GM12878 (cell line): ENCODE measurements around the gene MGAT5. TPM values are rescaled to one million over a fixed set of nuclear protein-coding genes. Genes with fewer than 3 reads are reported as not detected.

Experiments used
- ATAC-seq: fragments of 200-7000 bp; cut with Tn5 transposase; 3 replicates; pipeline ENCODE4 v1.9.1; 2020; ENCODE audit warnings: mild to moderate bottlenecking, moderate library complexity
- BruUV-seq: library from RNA; stranded (reverse); fragments of 400-500 nt; replicated peaks from 2 replicates; lab custom pipeline; 2021; lab: Mats Ljungman, UMichigan
- CTCF ChIA-PET: fragments of 300-600 bp; sonication (Branson Sonifier 250); formaldehyde crosslinking; extraction: SDS; loops from one replicate; lab custom pipeline; 2021; ENCODE audit warnings: inconsistent platforms; lab: Yijun Ruan, JAX
- POLR2A ChIA-PET: fragments of 350-600 bp; formaldehyde crosslinking; extraction: SDS; loops from one replicate; lab custom pipeline; 2021; ENCODE audit warnings: inconsistent platforms; lab: Charles Lee
- RAD21 ChIA-PET: fragments of 300-600 bp; sonication (Branson Sonifier 250); formaldehyde crosslinking; loops from one replicate; lab custom pipeline; 2023; ENCODE audit warnings: antibody characterized with exemption; ENCODE audit not compliant: unreplicated experiment; lab: Charles Lee
- SMC1A ChIA-PET: fragments of 300-600 bp; sonication (Branson Sonifier 250); formaldehyde crosslinking; loops from one replicate; lab custom pipeline; 2023; ENCODE audit not compliant: unreplicated experiment, uncharacterized antibody; lab: Charles Lee
- DNase-seq: peaks from one replicate; pipeline ENCODE4 v3.0.0-alpha.2; 2011; ENCODE audit warnings: low read depth, low spot score
- FAIRE-seq: peaks from 3 replicates; lab custom pipeline; 2011; peaks lifted over from hg19 to GRCh38; lab: Jason Lieb, UNC
- H2AFZ ChIP-seq: 2 replicates; pipeline ENCODE4 v1.6.0; 2011; ENCODE audit warnings: low read depth, low read length, control low read depth; ENCODE audit not compliant: control insufficient read depth
- H3K27ac ChIP-seq: 2 replicates; pipeline ENCODE4 v1.5.1; 2011; ENCODE audit warnings: control low read depth; ENCODE audit not compliant: control insufficient read depth, insufficient read depth
- H3K27me3 ChIP-seq, 2 experiments: replicated peaks in 1 of 2; 2 replicates each; pipeline versions ENCODE4 v1.6.0 to v1.6.1; 2011; ENCODE audit warnings: low read length in 1 of 2; ENCODE audit not compliant: control insufficient read depth in 2 of 2, insufficient read depth in 2 of 2
- H3K36me3 ChIP-seq, 2 experiments: 2 replicates each; pipeline ENCODE4 v1.5.1; 2011; ENCODE audit warnings: low read length in 1 of 2; ENCODE audit not compliant: control insufficient read depth in 2 of 2, insufficient read depth in 2 of 2
- H3K4me1 ChIP-seq: 2 replicates; pipeline ENCODE4 v1.6.1; 2011; ENCODE audit warnings: mild to moderate bottlenecking, low read length, moderate library complexity, mixed read lengths; ENCODE audit not compliant: control insufficient read depth, insufficient read depth
- H3K4me2 ChIP-seq: 2 replicates; pipeline ENCODE4 v1.6.0; 2011; ENCODE audit warnings: control low read depth; ENCODE audit not compliant: control insufficient read depth, insufficient read depth
- H3K4me3 ChIP-seq: fragments of 200-600 bp; sonication (generic); 2 replicates; pipeline ENCODE4 v1.5.1; 2016
- H3K79me2 ChIP-seq: 2 replicates; pipeline ENCODE4 v1.6.0; 2011; ENCODE audit warnings: low read length; ENCODE audit not compliant: control insufficient read depth, insufficient read depth
- H3K9ac ChIP-seq: 2 replicates; pipeline ENCODE4 v1.8.0; 2011; ENCODE audit warnings: low read length, control low read depth, mixed read lengths; ENCODE audit not compliant: control insufficient read depth, insufficient read depth
- H3K9me3 ChIP-seq: replicated peaks from 3 replicates; pipeline ENCODE4 v1.5.1; 2011; ENCODE audit warnings: mild to moderate bottlenecking, low read length; ENCODE audit not compliant: control insufficient read depth, insufficient read depth
- H4K20me1 ChIP-seq: 2 replicates; pipeline ENCODE4 v1.6.0; 2011; ENCODE audit not compliant: control insufficient read depth, insufficient read depth
- BCL11A ChIP-seq: IDR thresholded peaks from 2 replicates; pipeline ENCODE4 v1.6.1; 2011; ENCODE audit warnings: low read depth, low read length
- CREM ChIP-seq: IDR thresholded peaks from 2 replicates; pipeline ENCODE4 v1.6.1; 2014; ENCODE audit warnings: antibody characterized with exemption, low read depth
- EED ChIP-seq: sonication (generic); IDR thresholded peaks from 2 replicates; pipeline ENCODE4 v1.6.1; 2016; ENCODE audit warnings: antibody characterized with exemption, low read depth
- EP300 ChIP-seq, 2 experiments: fragments of 150-350 bp in 1 of 2; IDR thresholded peaks; 2 replicates each; pipeline ENCODE4 v1.6.1; 2011 to 2012; ENCODE audit warnings: low read depth in 2 of 2, low read length in 2 of 2, borderline replicate concordance in 1 of 2, improper control_type of control experiment in 1 of 2, inconsistent platforms in 1 of 2; ENCODE audit not compliant: control insufficient read depth in 1 of 2
- ETV6 ChIP-seq, 2 experiments: fragments of 450-650 bp in 1 of 2; IDR thresholded peaks in 1 of 2; conservative IDR thresholded peaks in 1 of 2; 2 replicates each; pipeline ENCODE4 v1.6.1; 2014; ENCODE audit warnings: antibody characterized with exemption in 1 of 2, borderline replicate concordance in 1 of 2, low read depth in 1 of 2, mild to moderate bottlenecking in 1 of 2, moderate library complexity in 1 of 2
- FOXM1 ChIP-seq: IDR thresholded peaks from 2 replicates; pipeline ENCODE4 v1.6.1; 2012; ENCODE audit warnings: low read depth, mild to moderate bottlenecking, inconsistent platforms, low read length, moderate library complexity
- IKZF1 ChIP-seq: fragments of 450-650 bp; conservative IDR thresholded peaks from 2 replicates; pipeline ENCODE4 v1.6.1; 2017; ENCODE audit warnings: antibody characterized with exemption, mild to moderate bottlenecking
- JUNB ChIP-seq: IDR thresholded peaks from 2 replicates; pipeline ENCODE4 v1.6.1; 2016; ENCODE audit warnings: antibody characterized with exemption, mild to moderate bottlenecking
- NFIC ChIP-seq: IDR thresholded peaks from 2 replicates; pipeline ENCODE4 v1.6.1; 2012; ENCODE audit warnings: low read depth, mild to moderate bottlenecking, inconsistent platforms, low read length, moderate library complexity
- RUNX3 ChIP-seq: IDR thresholded peaks from 2 replicates; pipeline ENCODE4 v1.6.1; 2012; ENCODE audit warnings: low read length, inconsistent platforms
- SPI1 ChIP-seq: IDR thresholded peaks from 2 replicates; pipeline ENCODE4 v1.6.1; 2011; ENCODE audit warnings: low read depth, mild to moderate bottlenecking, low read length, moderate library complexity, borderline replicate concordance; ENCODE audit not compliant: insufficient read depth
- STAT3 ChIP-seq: IDR thresholded peaks from 2 replicates; pipeline ENCODE4 v1.6.1; 2011; ENCODE audit warnings: low read depth, low read length, improper control_type of control experiment
- TCF7 ChIP-seq: IDR thresholded peaks from 2 replicates; pipeline ENCODE4 v1.6.1; 2014; ENCODE audit warnings: antibody characterized with exemption, borderline replicate concordance
- YY1 ChIP-seq: IDR thresholded peaks from 2 replicates; pipeline ENCODE4 v1.6.1; 2011; ENCODE audit warnings: low read depth, mild to moderate bottlenecking, low read length
- ZBED1 ChIP-seq: IDR thresholded peaks from 2 replicates; pipeline ENCODE4 v1.6.1; 2016; ENCODE audit warnings: borderline replicate concordance
- WGBS: methylation state at CpG from one replicate; pipeline ENCODE4 v1.1.6; 2016; ENCODE audit warnings: low lambda C conversion rate; ENCODE audit not compliant: insufficient replicate concordance, insufficient coverage; ENCODE audit errors: missing lambda C conversion rate; 5-methylcytosine and 5-hydroxymethylcytosine counted together
- in situ Hi-C: fragments of 300-500 bp; cut with MboI; formaldehyde crosslinking; loops from 9 replicates; pipeline ENCODE4 v1.14.3; 2018; ENCODE audit warnings: mixed read lengths
- intact Hi-C: fragments of 100-400 bp; cut with micrococcal nuclease; formaldehyde crosslinking; loops from one replicate; pipeline ENCODE4 v1.14.2; 2022; ENCODE audit not compliant: unreplicated experiment
- polyA plus RNA-seq, 11 experiments: library from polyadenylated mRNA; depleted of rRNA in 4 of 11; unstranded in 6 of 11; stranded (reverse) in 5 of 11; fragments of >200 nt; fragmentation: Nextera tagmentation in 4 of 11; fragmentation: Illumina TruSeq in 1 of 11; extraction: Ambion mirVana in 4 of 11; extraction: Trizol in 1 of 11; gene quantifications; 1 replicate in 1 of 11; 2 replicates in 10 of 11; pipeline versions ENCODE4 v1.2.1 to v1.2.3, GENCODE V29; 2011 to 2016; ENCODE audit warnings: inconsistent platforms in 2 of 11, missing spikeins in 2 of 11, low read depth in 1 of 11
- total RNA-seq, 4 experiments: library from RNA; depleted of rRNA in 3 of 4; stranded (reverse); fragments of >200 nt in 3 of 4; fragmentation: Illumina TruSeq in 1 of 4; extraction: Trizol in 1 of 4; gene quantifications; 2 replicates each; pipeline versions ENCODE4 v1.2.1 to v1.2.3, GENCODE V29; 2013 to 2021
- TF ChIP-seq, protein P1 (sequence below): fragments of 450-650 bp; IDR thresholded peaks from 2 replicates; pipeline ENCODE4 v1.6.1; 2016; ENCODE audit warnings: mild to moderate bottlenecking
- TF ChIP-seq, protein P2 (sequence below): IDR thresholded peaks from 2 replicates; pipeline ENCODE4 v1.6.1; 2012; ENCODE audit warnings: low read length, inconsistent platforms

MGAT5 gene
- total and polyA plus RNA-seq, 10 of the 15 experiments (the other 5 are each of a cell fraction or from before 2014, with no cell fraction given) = 4.9 to 104 (median 36.2) TPM

DNA sequence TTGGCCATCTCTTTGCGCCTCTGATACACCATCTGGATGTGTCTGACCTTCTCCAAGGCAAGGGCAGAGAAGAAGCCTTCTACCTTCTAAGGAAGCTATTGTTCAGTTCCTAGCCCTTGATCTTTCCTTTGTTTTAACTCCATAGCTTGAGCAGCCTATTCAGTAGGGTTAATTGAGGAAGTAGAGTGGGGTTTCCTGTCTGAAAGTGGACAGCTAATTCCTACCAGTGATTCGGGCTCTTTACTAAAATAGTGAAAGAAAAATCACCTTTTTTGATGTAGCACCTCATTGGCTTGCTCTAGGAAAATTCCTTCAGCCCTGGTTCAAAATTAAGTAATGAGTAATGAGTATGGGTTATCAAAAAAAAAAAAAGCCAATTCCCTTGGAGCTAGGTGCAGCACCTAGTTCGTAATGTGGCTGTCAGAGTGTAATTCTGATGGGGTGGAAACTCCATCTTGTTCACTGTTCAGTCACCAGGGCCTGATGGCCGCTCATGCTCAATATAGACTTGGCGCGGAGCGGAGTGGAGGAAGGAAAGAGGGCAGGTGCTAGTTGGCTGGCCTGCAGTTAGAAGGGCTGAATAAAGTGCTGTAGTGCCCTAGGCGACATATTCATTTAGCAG is 2.9 kb upstream of the MGAT5 start:
- intact Hi-C loops = no loop called here
- peaks cover 89% of the 10 kb centered on the region for H3K79me2 ChIP-seq
- no TSS peak for BruUV-seq
- peak overlapping the region; percentile 39; the same call in 1 of the 2 replicates for H3K4me3 ChIP-seq
- TF ChIP-seq YY1 = peak; percentile 82
- peak; percentile 12; the same call in 1 of the 2 replicates for TF ChIP-seq CREM
- TF ChIP-seq STAT3 = no peak
- TF ChIP-seq SPI1 = 0 out of 2 replicates have a peak, but pooled peaks have one; percentile 26
- no peak for TF ChIP-seq EP300 (IDR thresholded peaks at IDR 0.05; ENCODE audit: borderline replicate concordance in 1 of 2, control insufficient read depth in 1 of 2, low read depth in 2 of 2, low read length in 2 of 2)
- TF ChIP-seq EED = peak; percentile 84
- peak; percentile 48 for TF ChIP-seq IKZF1
- TF ChIP-seq NFIC = peak; percentile 86
- TF ChIP-seq RUNX3 = peak; percentile 63; the same call in 1 of the 2 replicates
- TF ChIP-seq ZBED1 = 0 out of 2 replicates have a peak, but pooled peaks have one; percentile 24
- 0 out of 2 replicates have a peak, but pooled peaks have one; percentile 17 for TF ChIP-seq BCL11A
- TF ChIP-seq TCF7 = no peak
- TF ChIP-seq, protein P1, sequence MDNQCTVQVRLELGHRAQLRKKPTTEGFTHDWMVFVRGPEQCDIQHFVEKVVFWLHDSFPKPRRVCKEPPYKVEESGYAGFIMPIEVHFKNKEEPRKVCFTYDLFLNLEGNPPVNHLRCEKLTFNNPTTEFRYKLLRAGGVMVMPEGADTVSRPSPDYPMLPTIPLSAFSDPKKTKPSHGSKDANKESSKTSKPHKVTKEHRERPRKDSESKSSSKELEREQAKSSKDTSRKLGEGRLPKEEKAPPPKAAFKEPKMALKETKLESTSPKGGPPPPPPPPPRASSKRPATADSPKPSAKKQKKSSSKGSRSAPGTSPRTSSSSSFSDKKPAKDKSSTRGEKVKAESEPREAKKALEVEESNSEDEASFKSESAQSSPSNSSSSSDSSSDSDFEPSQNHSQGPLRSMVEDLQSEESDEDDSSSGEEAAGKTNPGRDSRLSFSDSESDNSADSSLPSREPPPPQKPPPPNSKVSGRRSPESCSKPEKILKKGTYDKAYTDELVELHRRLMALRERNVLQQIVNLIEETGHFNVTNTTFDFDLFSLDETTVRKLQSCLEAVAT = no peak
- peak in 1 of 2 experiments; percentile 94; a peak in 2 of 4 replicates for TF ChIP-seq ETV6 (conservative IDR thresholded peaks at IDR 0.05 in 1 of 2, IDR thresholded peaks at IDR 0.05 in 1 of 2; ENCODE audit: borderline replicate concordance in 1 of 2, low read depth in 1 of 2)
- TF ChIP-seq JUNB = peak; percentile 57; the same call in 1 of the 2 replicates
- peak; percentile 75; the same call in 1 of the 2 replicates for TF ChIP-seq FOXM1
- TF ChIP-seq, protein P2, sequence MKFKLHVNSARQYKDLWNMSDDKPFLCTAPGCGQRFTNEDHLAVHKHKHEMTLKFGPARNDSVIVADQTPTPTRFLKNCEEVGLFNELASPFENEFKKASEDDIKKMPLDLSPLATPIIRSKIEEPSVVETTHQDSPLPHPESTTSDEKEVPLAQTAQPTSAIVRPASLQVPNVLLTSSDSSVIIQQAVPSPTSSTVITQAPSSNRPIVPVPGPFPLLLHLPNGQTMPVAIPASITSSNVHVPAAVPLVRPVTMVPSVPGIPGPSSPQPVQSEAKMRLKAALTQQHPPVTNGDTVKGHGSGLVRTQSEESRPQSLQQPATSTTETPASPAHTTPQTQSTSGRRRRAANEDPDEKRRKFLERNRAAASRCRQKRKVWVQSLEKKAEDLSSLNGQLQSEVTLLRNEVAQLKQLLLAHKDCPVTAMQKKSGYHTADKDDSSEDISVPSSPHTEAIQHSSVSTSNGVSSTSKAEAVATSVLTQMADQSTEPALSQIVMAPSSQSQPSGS = peak; percentile 73; the same call in 1 of the 2 replicates
- peaks cover 87% of the 10 kb centered on the region for H3K4me1 ChIP-seq
- DNase-seq (no peak), ATAC-seq (peak; percentile 13), FAIRE-seq (no peak)
- H3K27ac ChIP-seq = peak overlapping the region; percentile 54
- in situ Hi-C loops = no loop called here
- CTCF ChIA-PET = interaction anchor here (0.7 to 1.9 kb wide), 14 partner anchors 8 to 162 kb away, joined by 3 to 12 read pairs (median 4); no protein-coding TSS in a partner anchor
- no peak overlapping the region for H2AFZ ChIP-seq
- POLR2A ChIA-PET = interaction anchor here (0.5 to 1.6 kb wide), 7 partner anchors 9 to 809 kb away, joined by 3 to 9 read pairs (median 4); no protein-coding TSS in a partner anchor
- no peak overlapping the region for H3K9ac ChIP-seq
- H3K4me2 ChIP-seq = peak overlapping the region; percentile 32
- H4K20me1 ChIP-seq = no peaks in the 10 kb centered on the region
- H3K27me3 ChIP-seq = no peaks in the 10 kb centered on the region
- H3K9me3 ChIP-seq = no peaks in the 10 kb centered on the region
- SMC1A ChIA-PET = interaction anchor here (0.7 to 4.9 kb wide), 16 partner anchors 7 to 161 kb away, joined by 3 to 18 read pairs (median 6); no protein-coding TSS in a partner anchor
- 50% methylated on average over 8 of the region's 8 CpGs for WGBS
- RAD21 ChIA-PET = interaction anchor here (0.6 to 3.7 kb wide), 9 partner anchors 11 to 161 kb away, joined by 3 to 19 read pairs (median 5); no protein-coding TSS in a partner anchor
- peaks cover 3 to 10% of the 10 kb centered on the region in 2 experiments; a peak in 3 of 4 replicates for H3K36me3 ChIP-seq
